Measurements from ENCODE around the gene PLEKHG4B.

Gene PLEKHG4B

DNA sequence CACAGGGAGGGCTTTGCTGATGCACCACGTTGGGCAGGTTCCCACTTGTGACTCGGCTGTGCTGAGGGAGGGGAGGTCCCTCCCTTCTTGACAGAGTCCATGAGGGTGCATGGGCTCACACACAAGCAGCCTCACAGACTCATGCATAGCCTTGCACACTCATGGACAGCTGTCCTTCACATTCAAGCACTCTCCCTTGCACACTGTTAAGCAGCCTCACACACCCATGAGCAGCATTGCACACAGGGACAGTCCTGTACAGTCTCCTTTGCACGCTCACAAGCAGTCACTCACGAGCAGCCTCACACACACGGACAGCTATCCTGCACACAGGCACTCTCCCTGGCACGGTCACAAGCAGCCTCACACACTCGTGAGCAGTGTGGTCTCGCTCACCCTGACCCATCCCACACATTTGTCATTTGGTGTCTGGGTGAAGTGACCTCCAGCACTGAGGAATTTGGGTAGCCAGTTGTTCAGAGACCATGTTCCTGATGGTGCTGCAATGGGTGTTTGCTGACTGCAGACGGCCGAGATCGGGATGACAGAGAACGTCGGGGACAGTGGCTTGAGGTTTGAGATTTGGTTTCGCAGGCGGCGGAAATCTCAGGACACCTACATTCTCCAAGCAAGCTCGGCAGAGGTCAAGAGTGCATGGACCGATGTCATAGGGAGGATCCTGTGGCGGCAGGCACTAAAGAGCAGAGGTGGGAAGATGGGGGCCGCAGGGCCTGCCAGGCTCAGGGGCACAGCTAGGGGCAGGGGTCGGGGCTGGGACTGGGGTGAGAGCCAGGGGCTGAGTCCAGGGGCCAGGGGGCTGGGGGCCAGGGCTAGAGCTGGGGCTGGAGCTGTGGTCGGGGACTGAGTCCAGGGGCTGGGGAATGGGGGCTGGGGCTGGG, 81.7 kb downstream of the PLEKHG4B start:
- DNase-seq = no peak

DNA sequence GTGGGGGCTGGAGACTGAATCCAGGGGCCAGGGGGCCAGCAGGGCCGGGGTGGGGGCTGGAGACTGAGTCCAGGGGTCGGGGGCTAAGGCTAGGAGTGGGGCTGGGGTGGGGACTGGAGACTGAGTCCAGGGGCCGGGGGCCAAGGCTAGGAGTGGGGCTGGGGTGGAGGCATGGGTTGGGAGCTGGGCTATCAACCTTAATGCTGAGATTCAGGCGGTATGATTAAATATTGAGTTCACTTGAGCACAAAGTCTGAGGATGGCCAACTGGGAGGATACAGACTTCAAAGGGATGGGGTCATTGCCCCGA, 82.3 kb downstream of the PLEKHG4B start:
- no peak for DNase-seq

DNA sequence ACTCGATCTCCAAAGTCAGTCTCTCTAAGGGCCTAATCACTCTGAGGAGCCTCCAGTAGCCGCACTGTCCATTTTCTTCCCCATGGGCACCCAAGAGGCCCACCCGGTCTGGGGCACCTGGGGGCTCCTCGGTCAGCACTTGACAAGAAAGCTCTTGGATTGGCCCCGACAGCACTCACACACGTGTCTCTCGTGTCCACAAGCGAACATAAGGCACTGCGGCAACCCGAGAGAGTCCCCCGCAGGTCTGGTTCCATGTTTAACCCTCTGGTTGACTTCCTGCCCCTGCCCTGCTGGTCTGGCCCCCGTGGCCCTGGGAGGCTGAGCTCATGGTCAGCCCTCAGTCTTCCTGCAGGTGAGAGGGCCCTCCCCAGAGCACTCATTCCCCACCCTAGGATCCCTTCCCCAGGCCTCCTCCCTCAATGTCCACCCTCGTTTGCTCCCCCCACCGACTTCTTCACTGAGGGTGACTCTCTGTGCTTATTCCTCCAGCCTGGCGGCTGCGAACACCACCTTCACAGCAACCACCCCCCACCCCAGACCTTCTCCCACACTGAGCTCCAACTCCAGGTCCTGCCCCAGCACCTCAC, 83.0 kb downstream of the PLEKHG4B start:
- no peak for DNase-seq

DNA sequence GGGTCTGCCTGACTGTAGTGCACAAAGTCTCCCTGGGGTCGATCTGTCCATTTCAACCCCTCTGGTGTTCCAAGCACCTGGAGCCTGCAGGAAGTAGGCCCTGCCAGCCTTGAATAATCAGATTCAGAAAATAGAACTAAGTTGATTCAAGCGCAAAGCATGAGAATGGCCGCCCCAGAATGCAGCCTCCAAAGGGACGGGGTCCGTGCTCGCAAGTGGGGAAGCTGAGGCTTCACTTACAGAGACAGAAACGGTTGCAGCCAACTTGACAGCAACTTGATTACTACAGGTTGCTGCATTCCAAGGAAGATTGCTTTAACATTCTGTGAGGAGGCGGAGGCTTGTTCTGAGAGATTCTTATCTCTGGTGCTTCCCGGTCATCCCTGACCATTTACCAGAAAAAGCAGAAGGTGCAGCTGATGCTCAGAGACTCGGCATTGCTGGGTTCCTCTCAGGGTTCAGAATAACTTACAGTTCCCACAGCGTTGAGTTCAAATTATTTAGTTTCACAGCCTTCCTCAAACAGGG, 84.4 kb downstream of the PLEKHG4B start:
- no peak for DNase-seq

DNA sequence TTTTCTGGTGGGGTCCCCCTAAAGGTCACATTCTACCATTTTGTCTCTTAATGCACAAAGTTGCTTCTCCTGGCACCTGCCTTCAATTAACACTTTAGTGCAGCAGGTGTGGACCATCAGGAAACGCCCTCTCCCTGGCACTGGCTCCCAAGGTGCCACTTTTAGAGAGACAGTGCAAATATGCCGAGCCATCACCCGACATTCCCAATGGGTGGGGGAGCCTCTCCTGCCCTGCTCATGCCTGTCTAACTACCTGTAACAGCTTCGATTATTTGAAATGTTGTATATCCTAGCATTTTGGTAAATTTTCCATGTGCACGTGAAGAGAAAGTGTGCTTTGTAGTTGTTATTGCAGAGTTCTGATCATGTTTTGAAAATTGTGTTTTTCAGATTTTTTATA, 86.1 kb downstream of the PLEKHG4B start:
- DNase-seq = no peak

DNA sequence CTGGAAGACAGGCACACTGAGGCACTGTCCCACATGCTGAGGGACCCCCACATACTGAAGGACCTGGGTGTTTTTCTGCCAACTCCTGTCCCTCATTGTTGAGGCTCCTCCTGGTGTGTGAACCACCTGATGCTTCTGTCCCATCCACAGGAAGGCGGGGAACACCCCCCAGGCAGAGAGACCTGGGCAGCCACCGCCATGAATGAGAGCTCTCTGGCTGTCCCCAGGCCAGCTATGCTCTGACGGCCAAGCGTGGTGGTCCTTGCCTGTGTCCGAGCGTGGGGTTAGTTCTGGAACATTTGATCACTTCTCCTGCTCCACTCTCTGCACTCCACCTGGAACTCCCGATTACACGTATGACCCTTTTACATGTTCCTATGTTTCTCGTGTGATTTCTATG, 87.4 kb downstream of the PLEKHG4B start:
- no peak for DNase-seq

DNA sequence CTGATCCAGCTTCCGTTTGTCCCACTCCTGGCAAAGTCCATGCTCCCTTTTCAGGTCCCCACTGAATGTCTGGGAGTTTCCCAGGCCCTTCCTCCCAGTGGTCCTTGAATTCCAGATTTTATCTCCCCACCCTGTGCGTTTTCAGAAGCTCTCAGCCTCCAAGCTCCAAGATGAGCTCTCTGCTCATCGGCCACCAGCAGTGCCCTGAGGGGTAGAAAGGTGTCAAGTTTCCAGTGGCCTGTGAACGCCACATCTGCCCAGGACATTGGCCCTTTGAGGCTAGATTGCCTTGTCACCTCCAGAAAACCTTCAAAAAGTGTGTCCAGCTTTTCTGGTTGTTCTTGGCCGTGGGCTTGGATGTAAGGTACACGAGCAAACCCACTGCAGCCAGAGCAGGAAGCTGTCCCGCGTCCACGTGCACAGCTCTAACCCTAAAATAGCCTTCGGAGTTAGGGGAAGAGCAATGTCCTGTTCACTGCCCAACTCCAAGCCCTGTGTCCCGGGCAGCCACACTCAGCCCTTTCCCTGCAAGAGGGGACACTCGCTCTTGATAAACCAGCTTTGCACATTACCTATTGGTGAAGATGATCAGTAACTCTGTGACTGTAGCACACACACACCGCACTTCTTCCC, 88.4 kb downstream of the PLEKHG4B start:
- DNase-seq = no peak

DNA sequence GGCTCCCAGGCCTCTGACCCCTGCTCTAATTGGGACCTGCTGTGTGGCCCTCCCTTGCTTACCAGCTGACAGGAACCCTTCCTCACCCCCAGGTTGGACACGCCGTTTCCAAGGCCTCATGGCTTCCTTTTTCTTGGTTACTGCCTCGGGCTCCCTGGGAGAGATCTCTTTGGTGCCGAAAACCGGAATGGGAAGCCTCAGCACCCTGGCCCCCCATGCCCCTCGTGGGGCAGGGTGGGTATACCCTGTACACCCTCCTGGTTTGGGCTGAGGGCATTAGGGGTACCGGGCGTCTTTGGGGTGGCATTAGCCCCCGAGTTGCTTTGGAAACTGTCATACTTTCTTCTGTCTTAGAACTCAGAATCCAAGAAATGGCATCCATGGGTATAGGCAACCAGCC, 89.2 kb downstream of the PLEKHG4B start:
- DNase-seq = no peak

DNA sequence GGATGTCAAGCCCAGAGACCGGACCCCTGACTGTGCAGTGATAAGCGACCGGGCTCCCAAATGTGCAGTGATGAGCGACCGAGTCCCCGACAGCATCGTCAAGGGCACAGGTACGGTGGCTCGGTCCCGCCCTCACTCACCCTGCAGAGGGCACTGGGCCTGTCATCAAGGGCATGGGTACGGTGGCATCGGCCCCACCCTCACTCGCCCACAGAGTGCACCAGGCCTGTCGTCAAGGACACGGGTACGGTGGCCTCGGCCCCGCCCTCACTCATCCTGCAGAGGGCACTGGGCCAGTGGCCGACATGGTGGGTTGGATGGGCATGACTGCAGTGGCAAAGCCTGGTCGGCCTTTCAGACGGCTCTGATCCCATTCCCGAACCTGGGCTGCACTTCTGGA, 89.6 kb downstream of the PLEKHG4B start:
- DNase-seq = no peak

DNA sequence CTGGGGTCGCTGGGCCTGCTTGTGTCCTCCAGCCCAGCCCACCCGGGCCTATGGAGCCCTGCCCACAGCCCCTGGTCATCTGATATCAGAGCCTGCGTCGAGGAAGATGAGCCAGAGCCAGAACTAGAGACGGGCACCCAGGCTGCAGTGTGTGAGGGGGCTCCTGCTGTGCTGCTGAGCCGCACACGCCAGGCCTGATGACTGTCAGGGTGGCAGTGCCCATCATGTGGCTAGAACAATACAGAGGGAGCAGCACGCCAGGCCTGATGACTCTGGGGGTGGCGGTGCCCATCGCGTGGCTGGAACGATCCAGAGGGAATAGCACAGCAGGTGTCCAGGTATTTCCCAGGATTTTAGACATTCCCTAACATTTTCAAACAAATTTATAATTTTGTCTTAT, 90.2 kb downstream of the PLEKHG4B start:
- no peak for DNase-seq

DNA sequence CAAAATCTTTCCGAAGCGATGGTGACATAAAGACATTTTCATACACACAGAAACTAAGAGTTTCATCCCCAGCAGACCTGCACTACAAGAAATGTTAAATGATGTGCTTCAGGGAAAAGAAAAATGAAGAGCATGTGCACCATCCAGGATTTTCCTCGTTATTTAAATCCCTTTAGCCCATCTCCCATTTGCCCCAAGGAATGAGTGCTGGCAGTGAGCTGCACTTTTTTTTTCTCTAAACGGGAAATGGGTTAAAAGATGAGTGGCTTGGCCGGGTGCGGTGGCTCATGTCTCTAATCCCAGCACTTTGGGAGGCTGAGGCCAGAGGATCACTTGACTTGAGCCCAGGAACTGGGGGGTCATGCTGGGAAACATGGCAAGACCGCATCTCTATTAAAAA, 92.5 kb downstream of the PLEKHG4B start:
- no peak for DNase-seq

DNA sequence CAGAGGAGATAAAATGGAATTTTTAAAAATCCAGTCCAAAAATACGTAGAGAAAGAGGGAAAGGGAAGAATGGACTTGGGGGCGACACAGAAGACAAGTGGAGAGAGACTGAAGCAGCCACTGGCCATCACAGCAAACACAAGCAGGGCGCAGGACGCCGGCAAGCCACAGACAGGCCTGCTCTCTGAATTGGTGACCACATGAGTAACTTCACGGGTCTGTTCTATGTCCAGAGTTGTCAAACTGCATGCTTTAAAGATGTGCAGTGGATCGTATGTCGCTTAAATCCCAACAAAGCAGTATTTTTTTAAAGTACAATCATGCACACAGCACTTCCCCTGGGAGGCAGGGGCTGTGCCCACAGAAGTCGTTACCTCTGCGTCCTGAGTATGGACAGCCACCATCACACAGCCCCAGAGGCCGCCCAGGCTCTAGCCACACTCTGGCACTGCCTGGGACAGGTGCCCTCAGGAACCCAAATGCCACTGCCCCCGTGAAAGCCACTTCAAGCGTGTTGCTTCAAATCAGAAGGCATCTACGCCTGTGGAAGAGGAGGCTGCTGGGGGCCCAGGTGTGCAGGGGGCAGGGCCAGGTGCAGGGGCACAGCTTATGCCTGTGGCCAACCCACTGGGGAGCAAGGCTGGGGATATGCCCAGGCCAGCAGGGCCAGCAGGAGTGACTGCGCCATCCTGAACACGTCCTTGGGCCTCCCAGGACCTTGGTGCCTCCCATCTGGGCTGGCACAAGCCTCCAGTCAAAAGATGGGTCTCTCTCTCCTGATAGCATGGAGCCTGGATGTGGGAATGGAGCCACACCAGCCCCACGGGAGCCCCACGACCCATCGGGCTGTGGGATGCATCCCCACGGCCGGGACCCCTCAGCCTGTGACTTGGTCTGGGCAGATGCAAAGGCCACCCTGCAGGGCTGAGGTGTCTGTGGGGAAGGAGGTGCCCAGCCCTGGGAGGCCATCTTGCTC, 93.4 kb downstream of the PLEKHG4B start:
- no peak for DNase-seq

DNA sequence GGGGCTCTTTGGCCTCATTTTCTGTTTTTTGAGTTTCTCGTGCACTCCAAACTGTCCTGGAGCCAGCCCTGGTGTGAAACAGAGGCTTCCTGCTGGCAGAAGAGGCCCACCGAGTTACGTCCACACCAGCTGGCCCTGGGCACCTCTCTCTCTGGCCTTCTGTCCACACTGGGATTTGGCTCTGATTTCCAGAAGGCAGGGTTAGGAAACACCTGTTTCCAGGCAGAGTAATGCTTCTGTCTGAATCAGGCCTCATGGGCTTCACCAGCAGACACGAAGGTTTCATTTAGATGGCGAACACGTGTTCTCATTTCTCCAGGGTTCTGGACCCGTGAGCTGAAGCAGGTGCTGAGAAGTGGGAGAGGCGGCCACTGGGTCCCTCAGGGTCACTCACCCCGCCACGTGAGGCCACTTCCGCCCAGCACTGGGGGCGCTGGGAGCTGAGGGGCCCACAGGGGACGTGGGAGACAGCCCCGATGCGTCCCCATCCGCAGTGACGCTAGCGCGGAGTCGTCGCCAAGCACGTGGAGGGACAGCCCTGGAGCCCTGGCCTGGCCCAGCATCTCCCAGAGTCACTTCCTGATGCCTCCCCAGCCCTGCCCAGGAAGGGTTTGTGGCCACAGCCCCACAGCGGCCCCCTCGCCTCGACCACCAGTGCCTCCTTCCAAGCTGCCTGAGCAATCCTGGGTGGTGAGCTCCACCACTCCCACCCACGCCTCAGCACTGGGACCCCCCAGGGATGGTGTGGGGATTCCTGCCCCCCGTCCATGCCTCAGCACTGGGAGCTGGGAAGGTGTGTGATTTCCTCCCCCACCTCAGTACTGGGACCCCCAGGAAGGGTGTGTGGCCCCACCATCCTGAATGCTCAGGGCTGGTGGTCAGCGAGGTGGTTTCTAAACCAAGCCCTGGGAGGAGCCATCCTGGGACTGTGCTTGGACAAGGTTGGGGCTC, 94.4 kb downstream of the PLEKHG4B start:
- no peak for DNase-seq

DNA sequence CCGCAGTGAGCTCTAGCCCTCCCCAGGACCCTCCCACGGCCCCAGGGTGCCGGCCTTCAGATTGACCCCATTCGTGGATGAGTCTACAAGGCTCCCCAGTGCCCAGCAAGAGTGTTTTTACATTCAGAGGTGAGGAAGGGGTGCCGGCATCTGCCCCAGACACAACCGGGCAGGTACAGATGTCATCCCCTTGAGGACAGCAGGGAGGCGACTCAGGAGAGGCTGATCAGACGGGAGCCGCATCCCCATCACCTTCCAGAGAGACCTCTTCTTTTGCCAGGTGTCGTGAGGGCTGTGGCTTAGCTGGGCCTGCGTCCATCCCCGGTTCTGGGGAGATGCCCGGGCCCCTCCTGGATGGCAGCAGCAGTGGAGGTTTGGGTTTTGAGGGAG, 95.1 kb downstream of the PLEKHG4B start:
- no peak for DNase-seq

DNA sequence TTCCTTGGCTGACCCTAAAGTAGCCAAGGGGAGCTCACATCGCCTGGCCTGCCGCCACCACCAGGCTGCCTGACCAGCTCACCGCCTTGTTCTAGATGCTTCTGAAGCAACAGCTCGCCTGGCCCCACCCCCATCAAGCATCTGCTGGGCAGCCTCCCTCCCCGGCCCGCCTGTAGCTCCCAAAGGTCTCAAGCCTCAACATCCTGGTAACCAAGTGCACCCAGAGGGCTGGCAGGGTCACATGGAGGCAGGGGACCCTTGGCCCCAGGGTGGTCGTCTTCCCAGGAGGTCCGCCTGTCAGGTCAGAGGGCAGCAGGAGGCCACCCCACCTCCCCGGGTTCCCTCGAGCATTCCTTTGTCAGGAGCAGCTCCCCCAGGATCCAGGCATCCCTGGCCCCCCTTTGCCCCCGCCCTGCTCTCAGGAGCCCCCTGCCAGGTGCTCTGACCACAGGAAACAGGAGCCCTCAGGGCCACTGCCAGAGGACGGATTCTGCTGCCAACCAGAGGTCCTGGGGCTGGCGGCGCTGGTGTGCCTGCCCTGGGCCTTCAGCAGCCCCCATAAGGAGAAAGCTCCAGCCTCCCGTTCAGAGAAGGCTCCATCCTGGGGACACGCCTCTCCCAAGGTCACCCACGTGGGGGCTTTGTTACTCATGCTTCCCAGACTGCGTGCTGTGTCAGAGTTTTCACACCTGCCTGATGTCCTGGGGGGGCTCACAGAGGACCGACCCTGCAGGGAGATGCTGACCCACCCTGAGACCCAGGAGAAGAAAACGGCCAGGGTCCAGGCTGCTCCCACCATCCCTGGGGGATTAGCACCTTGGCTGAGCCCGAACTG, 95.9 kb downstream of the PLEKHG4B start:
- DNase-seq = no peak

DNA sequence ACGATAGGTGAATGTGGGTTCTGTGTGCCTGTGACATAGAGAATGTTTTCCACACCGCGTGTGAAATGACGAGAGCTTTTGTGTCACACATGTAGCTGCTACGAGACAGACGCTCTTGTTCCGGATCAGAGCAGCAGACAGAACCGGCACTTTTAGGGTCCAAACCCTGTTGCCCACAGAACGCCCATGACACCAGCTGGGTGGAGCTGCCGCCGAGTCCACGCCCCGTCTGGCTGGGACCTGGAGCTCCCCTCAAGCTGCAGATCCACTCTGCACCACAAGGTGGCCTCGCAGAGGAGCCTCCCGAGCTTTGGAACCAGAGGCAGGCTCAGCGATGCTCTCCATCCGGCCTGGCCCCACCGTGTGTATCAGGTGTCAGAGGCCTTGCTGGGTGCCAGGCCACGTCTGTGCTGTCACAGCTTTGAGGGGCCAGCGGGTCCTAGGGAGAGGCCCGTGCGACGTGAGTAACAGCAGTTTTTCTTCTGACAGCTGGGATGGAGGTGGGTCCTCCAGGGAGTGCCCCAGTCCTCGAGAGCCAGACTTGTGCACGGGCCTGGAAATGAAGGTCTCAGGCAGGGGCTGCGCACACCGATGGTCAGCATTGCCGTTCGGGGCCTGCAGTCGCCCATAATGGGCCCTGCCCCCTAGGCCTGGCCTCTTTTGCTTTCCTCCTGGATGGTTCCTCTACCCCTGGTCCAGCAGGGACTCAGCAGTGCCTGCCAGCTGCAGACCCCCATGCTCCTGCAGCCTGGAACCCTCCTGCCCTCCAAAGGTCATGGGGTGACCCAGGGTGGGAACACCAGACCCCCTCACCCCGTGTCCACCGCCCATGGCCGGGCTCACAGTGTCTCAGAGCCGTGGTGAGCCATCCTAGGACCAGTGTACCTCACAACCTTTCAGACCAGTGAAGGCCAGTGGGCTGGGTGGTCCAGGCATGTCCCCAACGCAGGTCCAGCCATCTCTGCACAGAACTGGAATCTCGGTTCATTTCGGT, 96.8 kb downstream of the PLEKHG4B start:
- DNase-seq = peak; percentile 78

DNA sequence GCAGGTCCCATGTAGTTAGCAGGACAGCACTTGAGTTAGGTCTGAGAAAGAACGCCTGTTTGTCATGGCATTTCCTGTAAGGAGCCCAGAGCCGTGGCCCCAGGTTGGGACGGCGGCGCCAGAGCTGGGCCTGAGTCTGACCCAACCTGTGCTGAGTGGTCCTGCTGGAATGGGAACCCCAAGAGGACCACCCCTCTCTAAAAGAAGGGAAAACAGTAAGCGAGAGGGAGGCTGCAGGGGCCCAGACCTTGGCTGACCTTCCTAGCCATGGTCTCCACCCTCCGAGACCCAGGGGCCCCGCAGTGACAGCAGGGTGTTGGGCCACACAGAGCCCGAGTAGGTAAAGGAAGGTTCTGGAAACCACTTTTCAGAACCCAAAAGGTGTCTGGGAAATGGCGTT, 97.5 kb downstream of the PLEKHG4B start:
- DNase-seq = no peak

DNA sequence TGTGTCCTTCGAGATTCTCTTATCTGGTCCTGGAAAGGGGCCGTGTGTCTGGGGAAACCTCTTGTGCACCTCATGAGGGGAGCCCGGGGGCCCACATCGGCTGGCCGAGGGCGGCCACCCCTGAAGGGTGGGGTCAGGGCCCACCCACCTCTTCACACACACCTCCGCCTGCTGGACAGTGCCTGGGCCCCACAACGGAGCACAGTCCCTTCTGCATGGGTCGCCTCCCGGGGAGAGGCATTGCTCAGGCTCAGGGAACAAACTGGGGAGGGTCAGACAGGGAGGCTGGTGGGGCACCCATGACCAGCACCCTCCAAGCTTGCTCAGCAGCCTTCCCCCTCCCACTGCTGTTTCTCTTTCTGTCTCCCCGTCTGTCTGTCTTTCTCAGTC, 98.0 kb downstream of the PLEKHG4B start:
- DNase-seq = no peak

DNA sequence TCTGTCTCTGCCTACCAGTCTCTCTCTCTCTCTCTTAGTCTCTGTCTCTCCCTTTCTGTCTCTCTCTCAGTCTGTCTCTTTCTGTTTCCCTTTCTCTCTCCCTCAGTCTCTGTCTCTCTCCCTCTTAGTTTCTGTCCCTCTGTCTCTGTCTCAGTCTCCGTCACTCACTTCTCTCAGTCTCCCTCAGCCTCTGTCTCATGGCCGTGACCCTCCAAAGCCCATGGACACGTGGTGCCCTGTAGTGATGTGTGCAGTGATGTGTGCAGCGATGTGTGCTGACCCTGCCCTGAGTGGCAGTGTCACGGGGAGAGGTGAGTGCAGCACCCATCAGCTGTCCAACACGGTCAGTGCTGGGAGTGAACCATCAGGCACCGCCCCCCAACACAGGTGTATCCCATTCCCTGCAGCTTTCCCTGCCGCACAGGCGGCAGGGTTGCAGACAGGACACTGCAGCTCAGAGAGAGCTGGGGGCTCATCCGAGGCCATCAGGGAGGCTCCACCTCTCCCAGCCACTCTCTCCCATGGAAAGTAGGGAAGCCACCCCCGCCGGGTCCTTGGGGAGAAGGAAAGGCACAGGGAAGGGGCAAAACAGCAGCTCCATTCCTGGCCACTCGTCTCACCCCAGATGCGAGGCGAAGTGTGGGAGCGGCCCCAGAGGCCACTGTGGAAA, 98.5 kb downstream of the PLEKHG4B start:
- no peak for DNase-seq
